Putamen (tissue), 1 donor: ENCODE measurements around the gene LDLRAD2.

Source experiments
- DNase-seq: peaks from one replicate; pipeline ENCODE4 v3.0.0-alpha.2; 2016; ENCODE audit warnings: low spot score

LDLRAD2 gene

GRCh38 chr1:21842606-21843162 lies 30.6 kb downstream of the LDLRAD2 start:
- DNase-seq, result no peak

GRCh38 chr1:21843208-21843607 lies 31.1 kb downstream of the LDLRAD2 start:
- no peak for DNase-seq

GRCh38 chr1:21843996-21844395 lies 31.9 kb downstream of the LDLRAD2 start:
- DNase-seq, result no peak

GRCh38 chr1:21845646-21846641 lies 33.9 kb downstream of the LDLRAD2 start:
- DNase-seq, result no peak

GRCh38 chr1:21847223-21848205 lies 35.4 kb downstream of the LDLRAD2 start:
- no peak for DNase-seq

- no peak for DNase-seq
These were observed 36.6 kb downstream of the LDLRAD2 start for GRCh38 chr1:21848524-21849174.

- DNase-seq, result no peak
These were observed 38.0 kb downstream of the LDLRAD2 start for GRCh38 chr1:21849909-21850576.

GRCh38 chr1:21851430-21852250 lies 39.6 kb downstream of the LDLRAD2 start:
- DNase-seq, result no peak

- no peak for DNase-seq
These were observed 40.4 kb downstream of the LDLRAD2 start for GRCh38 chr1:21852282-21853130.

- no peak for DNase-seq
These were observed 41.0 kb downstream of the LDLRAD2 start for GRCh38 chr1:21853131-21853427.

- no peak for DNase-seq
These were observed 42.2 kb downstream of the LDLRAD2 start for GRCh38 chr1:21854090-21854750.

- no peak for DNase-seq
These were observed 42.7 kb downstream of the LDLRAD2 start for GRCh38 chr1:21854751-21855131.

GRCh38 chr1:21855257-21856096 lies 43.4 kb downstream of the LDLRAD2 start:
- DNase-seq, result no peak

- DNase-seq, result no peak
These were observed 45.2 kb downstream of the LDLRAD2 start for GRCh38 chr1:21857142-21857839.

- DNase-seq, result no peak
These were observed 46.0 kb downstream of the LDLRAD2 start for GRCh38 chr1:21857840-21858670.

GRCh38 chr1:21859669-21860179 lies 47.7 kb downstream of the LDLRAD2 start:
- no peak for DNase-seq
